ENCODE results near the gene HLA-B.

- TF ChIP-seq CTCF (IDR thresholded peaks at IDR 0.05) (no peak), POLR2A (IDR thresholded peaks at IDR 0.05) (no peak)
Observed at GRCh38 chr6:31402324-31403282, 45.6 kb upstream of the HLA-B start.
